IMR-90 (cell line): Measurements from ENCODE around the gene LRRC7. TPM values are rescaled to one million over a fixed set of nuclear protein-coding genes. Genes with fewer than 3 reads are reported as not detected.

Experiments used
- ATAC-seq: fragments of 200-7000 bp; cut with Tn5 transposase; 2 replicates; pipeline ENCODE4 v1.9.1; 2020; ENCODE audit warnings: low read depth, mild to moderate bottlenecking, moderate library complexity
- BruUV-seq: library from RNA; stranded (reverse); fragments of 400-500 nt; replicated peaks from 2 replicates; lab custom pipeline; 2021; lab: Mats Ljungman, UMichigan
- CTCF ChIA-PET: fragments of 300-600 bp; formaldehyde crosslinking; extraction: SDS; loops from one replicate; lab custom pipeline; 2021; ENCODE audit warnings: antibody characterized with exemption; lab: Yijun Ruan, JAX
- POLR2A ChIA-PET: fragments of 300-600 bp; sonication (Branson Sonifier 250); formaldehyde crosslinking; loops from one replicate; lab custom pipeline; 2022; ENCODE audit warnings: antibody characterized with exemption; ENCODE audit not compliant: unreplicated experiment; lab: Charles Lee
- DNase-seq: peaks from one replicate; pipeline ENCODE4 v3.0.0; 2013
- H2AFZ ChIP-seq: replicated peaks from 2 replicates; pipeline ENCODE3; 2013; ENCODE audit warnings: low read length, mild to moderate bottlenecking; ENCODE audit not compliant: poor library complexity
- H2AK5ac ChIP-seq: 2 replicates; pipeline ENCODE4 v1.6.1; 2013; ENCODE audit warnings: low read depth, low read length, inconsistent platforms
- H2AK9ac ChIP-seq: replicated peaks from 2 replicates; pipeline ENCODE3; 2013; ENCODE audit warnings: mild to moderate bottlenecking, low read depth, low read length, moderate library complexity; ENCODE audit not compliant: poor library complexity
- H2BK120ac ChIP-seq: 2 replicates; pipeline ENCODE4 v1.6.1; 2013; ENCODE audit warnings: low read depth, low read length, inconsistent platforms
- H2BK15ac ChIP-seq: 3 replicates; pipeline ENCODE4 v1.6.1; 2013; ENCODE audit warnings: low read depth, low read length, inconsistent platforms
- H2BK20ac ChIP-seq: 2 replicates; pipeline ENCODE4 v1.6.1; 2013; ENCODE audit warnings: low read depth, mild to moderate bottlenecking, inconsistent platforms, low read length, moderate library complexity
- H2BK5ac ChIP-seq: 2 replicates; pipeline ENCODE4 v1.6.1; 2013; ENCODE audit warnings: mild to moderate bottlenecking, low read depth, low read length, inconsistent platforms; ENCODE audit not compliant: poor library complexity, severe bottlenecking
- H3K14ac ChIP-seq: replicated peaks from 2 replicates; pipeline ENCODE4 v1.6.1; 2013; ENCODE audit warnings: low read depth, low read length, inconsistent platforms
- H3K18ac ChIP-seq: 2 replicates; pipeline ENCODE4 v1.6.1; 2013; ENCODE audit warnings: low read depth, low read length, control low read depth
- H3K23ac ChIP-seq: 2 replicates; pipeline ENCODE4 v1.6.1; 2013; ENCODE audit warnings: low read depth, low read length, inconsistent platforms
- H3K27ac ChIP-seq: 2 replicates; pipeline ENCODE4 v1.5.1; 2013; ENCODE audit warnings: mild to moderate bottlenecking, control low read depth, low read length; ENCODE audit not compliant: insufficient read depth
- H3K27me3 ChIP-seq: 2 replicates; pipeline ENCODE4 v1.6.1; 2013; ENCODE audit warnings: low read length; ENCODE audit not compliant: control insufficient read depth, insufficient read depth
- H3K36me3 ChIP-seq: 2 replicates; pipeline ENCODE4 v1.6.1; 2013; ENCODE audit warnings: low read length, mixed read lengths; ENCODE audit not compliant: control insufficient read depth, insufficient read depth
- H3K4ac ChIP-seq: 2 replicates; pipeline ENCODE4 v1.6.1; 2013; ENCODE audit warnings: low read depth, low read length, inconsistent platforms
- H3K4me1 ChIP-seq: 2 replicates; pipeline ENCODE4 v1.6.1; 2013; ENCODE audit warnings: low read length, mixed read lengths; ENCODE audit not compliant: control insufficient read depth, insufficient read depth
- H3K4me2 ChIP-seq: 2 replicates; pipeline ENCODE4 v1.6.1; 2013; ENCODE audit warnings: low read depth, mild to moderate bottlenecking, control low read depth, low read length, moderate library complexity
- H3K4me3 ChIP-seq: 2 replicates; pipeline ENCODE4 v1.5.1; 2013; ENCODE audit warnings: low read depth, mild to moderate bottlenecking, control low read depth, low read length, moderate library complexity; ENCODE audit not compliant: insufficient read depth
- H3K56ac ChIP-seq: 2 replicates; pipeline ENCODE4 v1.6.1; 2013; ENCODE audit warnings: low read length, inconsistent platforms; ENCODE audit not compliant: insufficient read depth; ENCODE audit errors: extremely low read depth
- H3K79me1 ChIP-seq, 2 experiments: 2 replicates each; pipeline ENCODE4 v1.6.1; 2013; ENCODE audit warnings: low read length in 2 of 2, inconsistent platforms in 1 of 2, low read depth in 1 of 2
- H3K9ac ChIP-seq: 2 replicates; pipeline ENCODE4 v1.6.1; 2013; ENCODE audit warnings: low read depth, low read length, control low read depth
- H3K9me1 ChIP-seq: 2 replicates; pipeline ENCODE4 v1.6.1; 2013; ENCODE audit warnings: low read length, inconsistent platforms; ENCODE audit not compliant: insufficient read depth
- H3K9me3 ChIP-seq: 2 replicates; pipeline ENCODE4 v1.6.1; 2013; ENCODE audit warnings: low read length; ENCODE audit not compliant: control insufficient read depth, insufficient read depth
- H4K20me1 ChIP-seq: 2 replicates; pipeline ENCODE4 v1.6.1; 2013; ENCODE audit warnings: low read length, inconsistent platforms; ENCODE audit not compliant: insufficient read depth
- H4K5ac ChIP-seq: 2 replicates; pipeline ENCODE4 v1.6.1; 2013; ENCODE audit warnings: mild to moderate bottlenecking, low read depth, low read length, control low read depth
- H4K8ac ChIP-seq, 2 experiments: 2 replicates each; pipeline ENCODE4 v1.6.1; 2013; ENCODE audit warnings: low read depth in 2 of 2, low read length in 2 of 2, control low read depth in 1 of 2, inconsistent platforms in 1 of 2
- H4K91ac ChIP-seq: 2 replicates; pipeline ENCODE4 v1.6.1; 2013; ENCODE audit warnings: low read depth, low read length, inconsistent platforms; ENCODE audit not compliant: insufficient read depth
- BHLHE40 ChIP-seq: fragments of 150-350 bp; IDR thresholded peaks from 2 replicates; pipeline ENCODE4 v1.6.1; 2016; ENCODE audit warnings: mild to moderate bottlenecking, low read depth, low read length
- CEBPB ChIP-seq: IDR thresholded peaks from 2 replicates; pipeline ENCODE4 v1.6.1; 2012; ENCODE audit warnings: low read depth, low read length, improper control_type of control experiment
- CHD1 ChIP-seq: IDR thresholded peaks from 2 replicates; pipeline ENCODE4 v1.6.1; 2012; ENCODE audit warnings: low read depth, low read length, improper control_type of control experiment
- CTCF ChIP-seq: conservative IDR thresholded peaks from 2 replicates; pipeline ENCODE4 v1.5.1; 2012; ENCODE audit warnings: mild to moderate bottlenecking, low read depth, low read length, improper control_type of control experiment
- FOS ChIP-seq: fragments of 150-350 bp; IDR thresholded peaks from 2 replicates; pipeline ENCODE4 v1.6.1; 2016; ENCODE audit warnings: low read depth, low read length
- MAFK ChIP-seq: IDR thresholded peaks from 2 replicates; pipeline ENCODE4 v1.6.1; 2012; ENCODE audit warnings: low read depth, low read length, improper control_type of control experiment
- MAZ ChIP-seq: IDR thresholded peaks from 2 replicates; pipeline ENCODE4 v1.6.1; 2012; ENCODE audit warnings: low read depth, mild to moderate bottlenecking, low read length, improper control_type of control experiment, moderate library complexity, borderline replicate concordance
- MXI1 ChIP-seq: IDR thresholded peaks from 2 replicates; pipeline ENCODE4 v1.6.1; 2012; ENCODE audit warnings: low read depth, mild to moderate bottlenecking, low read length, moderate library complexity, borderline replicate concordance
- NFE2L2 ChIP-seq: fragments of 150-350 bp; IDR thresholded peaks from 2 replicates; pipeline ENCODE4 v1.6.1; 2016; ENCODE audit warnings: low read depth, mild to moderate bottlenecking, low read length
- POLR2A ChIP-seq: IDR thresholded peaks from 2 replicates; pipeline ENCODE4 v1.6.1; 2012; ENCODE audit warnings: mild to moderate bottlenecking, low read depth, low read length
- RCOR1 ChIP-seq: IDR thresholded peaks from 2 replicates; pipeline ENCODE4 v1.6.1; 2012; ENCODE audit warnings: mild to moderate bottlenecking, low read length, improper control_type of control experiment; ENCODE audit not compliant: insufficient replicate concordance
- RFX5 ChIP-seq: IDR thresholded peaks from 2 replicates; pipeline ENCODE4 v1.8.0; 2012; ENCODE audit warnings: low read depth, mild to moderate bottlenecking, low read length, moderate library complexity
- SMC3 ChIP-seq: fragments of 150-350 bp; IDR thresholded peaks from 2 replicates; pipeline ENCODE4 v1.6.1; 2016; ENCODE audit warnings: low read depth, mild to moderate bottlenecking, antibody characterized with exemption, low read length, moderate library complexity
- USF2 ChIP-seq: fragments of 150-350 bp; IDR thresholded peaks from 2 replicates; pipeline ENCODE4 v1.6.1; 2017; ENCODE audit warnings: mild to moderate bottlenecking, antibody characterized with exemption, low read length, low read depth
- WGBS, 2 experiments: methylation state at CpG; one replicate each; pipeline versions ENCODE4 v1.1.5 to v1.1.7; 2013; ENCODE audit warnings: missing lambda C conversion rate in 2 of 2; ENCODE audit not compliant: insufficient read length in 1 of 2; ENCODE audit errors: extremely low coverage in 2 of 2; 5-methylcytosine and 5-hydroxymethylcytosine counted together
- dilution Hi-C: fragments of 300-500 bp; cut with HindIII; formaldehyde crosslinking; loops from one replicate; pipeline ENCODE4 v1.14.3; 2018; ENCODE audit warnings: low sequenced_read_pairs; ENCODE audit not compliant: unreplicated experiment
- in situ Hi-C: fragments of 300-500 bp; cut with MboI; formaldehyde crosslinking; loops from 3 replicates; pipeline ENCODE4 v1.14.3; 2019; ENCODE audit warnings: low sequenced_read_pairs, inconsistent platforms, mixed read lengths
- intact Hi-C: fragments of 100-400 bp; cut with micrococcal nuclease; formaldehyde crosslinking; loops from 2 replicates; pipeline ENCODE4 v1.10.0; 2022
- polyA plus RNA-seq, 3 experiments: library from polyadenylated mRNA; depleted of rRNA; stranded (reverse); fragments of >200 nt; gene quantifications; 2 replicates each; pipeline ENCODE4 v1.2.3, GENCODE V29; 2012; ENCODE audit warnings: low replicate concordance in 1 of 3
- total RNA-seq: library from RNA; depleted of rRNA; stranded (reverse); fragments of >200 nt; gene quantifications from 2 replicates; pipeline ENCODE4 v1.2.3, GENCODE V29; 2012

Gene LRRC7
- total and polyA plus RNA-seq, 2 of the 4 experiments (the other 2 are of a cell fraction), result under 0.01 to 0.02 TPM

DNA sequence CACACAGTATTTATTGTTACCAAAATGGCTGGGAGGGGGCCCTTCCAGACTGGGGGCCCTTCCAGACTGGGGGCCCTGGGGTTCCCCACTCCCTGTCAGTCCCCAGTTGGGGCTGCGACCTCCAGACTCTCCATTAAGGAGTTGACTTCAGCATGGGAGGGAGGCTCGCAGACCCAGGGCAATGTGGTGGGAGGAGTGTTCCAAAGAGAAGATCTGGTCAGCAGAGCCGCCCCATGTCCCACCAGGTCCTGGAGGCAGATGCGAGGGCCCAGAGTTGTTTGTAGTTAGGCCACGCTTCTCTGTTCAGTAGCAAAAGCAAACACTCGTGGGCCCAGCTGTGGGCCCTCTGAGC, 352.2 kb downstream of the LRRC7 start:
- Histone ChIP-seq H3K18ac (no peak overlapping the region), H2BK15ac (no peak overlapping the region), H4K91ac (no peak overlapping the region), H3K23ac (no peak overlapping the region), H3K4me3 (no peak overlapping the region), H3K4me1 (peaks cover 2% of the 10 kb centered on the region; the same call in 1 of the 2 replicates), H3K4me2 (no peak overlapping the region), H3K14ac (no peak overlapping the region), H3K79me1 (no peaks in the 10 kb centered on the region), H3K9me3 (no peaks in the 10 kb centered on the region), H4K20me1 (no peaks in the 10 kb centered on the region), H3K27me3 (no peaks in the 10 kb centered on the region), H2AFZ (no peak overlapping the region), H2AK5ac (no peak overlapping the region), H2BK5ac (no peak overlapping the region), H4K8ac (no peak overlapping the region), H2AK9ac (no peak overlapping the region), H3K9me1 (no peaks in the 10 kb centered on the region), H3K9ac (no peak overlapping the region), H4K5ac (no peak overlapping the region), H3K36me3 (no peaks in the 10 kb centered on the region), H3K56ac (no peak overlapping the region), H2BK20ac (no peak overlapping the region), H3K4ac (no peak overlapping the region), H2BK120ac (no peak overlapping the region), H3K27ac (no peak overlapping the region)
- in situ Hi-C loops, result no loop called here
- dilution Hi-C loops, result no loop called here
- ChIA-PET CTCF (no interaction called here), POLR2A (no interaction called here)
- ATAC-seq (no peak), DNase-seq (no peak)
- no TSS peak for BruUV-seq
- no CpG with 5 or more reads among the region's 6 CpGs for WGBS, 2 experiments
- intact Hi-C loops, result no loop called here
- no peak for TF ChIP-seq NFE2L2
- TF ChIP-seq CHD1, result no peak
- TF ChIP-seq BHLHE40, result no peak
- no peak for TF ChIP-seq CTCF
- no peak for TF ChIP-seq POLR2A
- no peak for TF ChIP-seq RFX5
- no peak for TF ChIP-seq MXI1
- TF ChIP-seq CEBPB, result no peak
- no peak for TF ChIP-seq MAZ
- no peak for TF ChIP-seq FOS
- TF ChIP-seq MAFK, result no peak
- no peak for TF ChIP-seq RCOR1
- no peak for TF ChIP-seq USF2
- TF ChIP-seq SMC3, result no peak
